Immature natural killer cell (primary cell): ENCODE measurements around the gene CLDN16. TPM values are rescaled to one million over a fixed set of nuclear protein-coding genes. Genes with fewer than 3 reads are reported as not detected.

Experiments
- DNase-seq, 3 donors: peaks; one replicate each; pipeline ENCODE4 v3.0.0; 2022; ENCODE audit warnings: mixed read lengths in 1 of 3
- H3K27ac Mint-ChIP-seq, 6 donors: one replicate each; pipeline ENCODE4 v1.8.0; 2020; ENCODE audit warnings: mixed read lengths in 6 of 6, mild to moderate bottlenecking in 5 of 6, inconsistent platforms in 4 of 6, moderate library complexity in 3 of 6
- H3K27me3 Mint-ChIP-seq, 3 donors: one replicate each; pipeline ENCODE4 v1.8.0; 2020 to 2021; ENCODE audit warnings: low read depth in 3 of 3, mild to moderate bottlenecking in 3 of 3, mixed read lengths in 3 of 3, moderate library complexity in 3 of 3, inconsistent platforms in 1 of 3
- H3K36me3 Mint-ChIP-seq, 3 donors: one replicate each; pipeline ENCODE4 v1.8.0; 2020; ENCODE audit warnings: mixed read lengths in 3 of 3, inconsistent platforms in 2 of 3, mild to moderate bottlenecking in 2 of 3
- H3K4me1 Mint-ChIP-seq, 2 donors: one replicate each; pipeline ENCODE4 v1.8.0; 2020; ENCODE audit warnings: inconsistent platforms in 2 of 2, mild to moderate bottlenecking in 2 of 2, mixed read lengths in 2 of 2, moderate library complexity in 1 of 2
- H3K4me3 Mint-ChIP-seq, 5 donors: one replicate each; pipeline ENCODE4 v1.8.0; 2020; ENCODE audit warnings: mild to moderate bottlenecking in 5 of 5, mixed read lengths in 5 of 5, inconsistent platforms in 3 of 5, moderate library complexity in 3 of 5
- H3K9me3 Mint-ChIP-seq, 6 donors: one replicate each; pipeline ENCODE4 v1.8.0; 2020; ENCODE audit warnings: mild to moderate bottlenecking in 6 of 6, mixed read lengths in 6 of 6, inconsistent platforms in 4 of 6, moderate library complexity in 3 of 6
- polyA plus RNA-seq, 3 donors: library from polyadenylated mRNA; unstranded; fragments of 300-500 nt; fragmentation: Illumina TruSeq; gene quantifications; one replicate each; pipeline ENCODE4 v1.2.3, GENCODE V29; 2021

The CLDN16 gene, protein sequence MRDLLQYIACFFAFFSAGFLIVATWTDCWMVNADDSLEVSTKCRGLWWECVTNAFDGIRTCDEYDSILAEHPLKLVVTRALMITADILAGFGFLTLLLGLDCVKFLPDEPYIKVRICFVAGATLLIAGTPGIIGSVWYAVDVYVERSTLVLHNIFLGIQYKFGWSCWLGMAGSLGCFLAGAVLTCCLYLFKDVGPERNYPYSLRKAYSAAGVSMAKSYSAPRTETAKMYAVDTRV
- not detected for polyA plus RNA-seq

- H3K4me3 Mint-ChIP-seq: no peak within 1 kb of the TSS
- H3K27ac Mint-ChIP-seq: no peak within 1 kb of the TSS
- H3K4me1 Mint-ChIP-seq: no peaks in the 10 kb centered on the region
- H3K36me3 Mint-ChIP-seq: no peaks in the 10 kb centered on the region
- DNase-seq: no peak
- peaks cover 0 to 3% (median 3%) of the 10 kb centered on the region in 3 donors for H3K27me3 Mint-ChIP-seq
- peaks cover 0 to 1% (median 0%) of the 10 kb centered on the region in 6 donors for H3K9me3 Mint-ChIP-seq
These were observed at the start of gene CLDN16 for GRCh38 chr3:190387578-190388213. Gene CLDN16, plus strand, starts transcription at chr3:190388163. Its CDS starts 167 bp downstream, at chr3:190388330.

DNA sequence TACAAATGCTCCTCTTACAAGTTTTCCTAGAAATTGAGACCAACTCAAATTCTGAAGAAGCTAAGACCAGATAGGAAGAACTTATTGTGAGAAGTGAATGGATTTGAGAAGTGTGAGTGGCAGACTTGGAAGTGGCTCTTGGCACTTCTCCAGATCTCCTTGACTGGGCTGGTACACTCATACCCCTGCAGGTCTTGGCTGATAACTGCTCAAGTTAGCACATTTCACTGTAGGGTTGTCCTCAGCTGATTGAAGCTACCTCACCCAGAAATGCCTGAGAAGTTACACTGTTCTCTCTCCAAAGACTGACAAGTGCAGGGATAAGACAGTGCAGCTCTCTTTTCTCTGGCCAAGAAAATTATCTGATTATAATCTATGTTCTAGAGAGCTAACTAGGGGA lies 49.2 kb upstream of the CLDN16 start:
- Mint-ChIP-seq H3K9me3 (peaks cover 0 to 8% (median 0%) of the 10 kb centered on the region in 6 donors), H3K4me1 (no peaks in the 10 kb centered on the region), H3K27ac (no peak overlapping the region), H3K27me3 (peaks cover 0 to 2% (median 0%) of the 10 kb centered on the region in 3 donors), H3K4me3 (no peak overlapping the region), H3K36me3 (no peaks in the 10 kb centered on the region)
- no peak for DNase-seq

- Mint-ChIP-seq H3K27me3 (peaks cover 0 to 2% (median 0%) of the 10 kb centered on the region in 3 donors), H3K27ac (no peak overlapping the region), H3K36me3 (no peaks in the 10 kb centered on the region), H3K4me3 (no peak overlapping the region), H3K4me1 (no peaks in the 10 kb centered on the region), H3K9me3 (peaks cover 0 to 8% (median 0%) of the 10 kb centered on the region in 6 donors)
- no peak for DNase-seq
These were observed 48.8 kb upstream of the CLDN16 start for GRCh38 chr3:190339130-190339529.

DNA sequence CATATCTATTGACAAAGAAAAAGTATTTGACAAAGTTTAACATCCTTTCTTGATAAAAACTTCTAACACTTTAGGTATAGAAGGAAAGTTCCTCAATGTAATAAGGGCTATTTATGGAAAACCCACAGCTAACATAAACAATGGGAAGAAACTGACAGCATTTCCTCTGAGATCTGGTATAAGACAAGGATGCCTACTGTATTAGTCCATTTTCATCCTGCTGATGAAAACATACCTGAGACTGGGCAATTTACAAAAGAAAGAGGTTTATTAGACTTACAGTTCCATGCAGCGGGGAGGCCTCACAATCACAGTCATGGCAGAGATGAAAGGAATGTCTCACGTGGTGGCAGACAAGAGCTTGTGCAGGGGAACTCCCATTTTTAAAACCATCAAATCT lies 47.9 kb upstream of the CLDN16 start:
- Mint-ChIP-seq H3K27me3 (peaks cover 0 to 2% (median 0%) of the 10 kb centered on the region in 3 donors), H3K4me3 (no peak overlapping the region), H3K4me1 (no peaks in the 10 kb centered on the region), H3K27ac (no peak overlapping the region), H3K9me3 (peaks cover 0 to 8% (median 0%) of the 10 kb centered on the region in 6 donors), H3K36me3 (no peaks in the 10 kb centered on the region)
- no peak for DNase-seq

DNA sequence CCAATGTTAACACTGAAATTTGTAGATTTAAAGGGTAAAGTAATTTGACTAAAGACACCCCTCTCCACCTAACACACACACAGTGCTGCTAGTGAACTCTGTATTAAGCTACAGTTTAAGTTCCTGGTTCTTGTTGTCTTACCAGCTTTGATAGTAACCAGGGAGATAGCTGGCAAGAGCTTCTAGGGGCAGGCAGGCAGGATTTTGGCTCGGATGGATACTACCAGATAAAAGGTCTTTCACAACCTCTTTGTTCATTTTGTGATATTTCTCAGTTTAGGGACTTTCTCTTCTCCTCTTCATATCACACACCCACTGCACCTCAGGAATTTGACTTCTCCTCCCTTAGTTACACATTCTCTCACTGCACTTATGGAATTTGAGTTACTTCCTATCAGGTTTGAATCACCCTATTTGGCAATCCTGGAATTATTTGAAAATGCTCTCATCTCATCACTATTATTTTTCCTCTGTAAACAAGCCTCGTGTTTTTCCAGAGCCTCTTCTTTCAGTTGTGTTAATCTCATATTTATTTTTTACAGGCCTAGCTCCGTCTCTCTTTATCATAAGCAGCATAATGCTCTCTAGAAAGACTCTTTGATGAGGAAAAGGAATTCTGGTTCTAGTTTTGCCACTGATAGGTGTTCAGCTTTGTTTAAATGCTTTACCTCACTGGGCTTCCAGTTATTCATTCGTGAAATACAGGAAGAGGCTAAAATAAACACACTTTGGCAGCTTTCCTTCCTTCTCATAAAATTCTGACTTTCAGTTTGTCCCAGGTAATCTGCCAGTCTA lies 42.7 kb upstream of the CLDN16 start:
- no peak for DNase-seq
- Mint-ChIP-seq H3K9me3 (peaks cover 0 to 9% (median 2%) of the 10 kb centered on the region in 6 donors), H3K4me1 (no peaks in the 10 kb centered on the region), H3K4me3 (no peak overlapping the region), H3K27ac (no peak overlapping the region), H3K27me3 (peaks cover 0 to 2% (median 2%) of the 10 kb centered on the region in 3 donors), H3K36me3 (no peaks in the 10 kb centered on the region)

- Mint-ChIP-seq H3K27ac (no peak overlapping the region), H3K36me3 (no peaks in the 10 kb centered on the region), H3K9me3 (peaks cover 0 to 5% (median 2%) of the 10 kb centered on the region in 6 donors), H3K27me3 (peaks cover 0 to 2% (median 2%) of the 10 kb centered on the region in 3 donors), H3K4me1 (no peaks in the 10 kb centered on the region), H3K4me3 (no peak overlapping the region)
- no peak for DNase-seq
These were observed 42.1 kb upstream of the CLDN16 start for GRCh38 chr3:190345878-190346277.

DNA sequence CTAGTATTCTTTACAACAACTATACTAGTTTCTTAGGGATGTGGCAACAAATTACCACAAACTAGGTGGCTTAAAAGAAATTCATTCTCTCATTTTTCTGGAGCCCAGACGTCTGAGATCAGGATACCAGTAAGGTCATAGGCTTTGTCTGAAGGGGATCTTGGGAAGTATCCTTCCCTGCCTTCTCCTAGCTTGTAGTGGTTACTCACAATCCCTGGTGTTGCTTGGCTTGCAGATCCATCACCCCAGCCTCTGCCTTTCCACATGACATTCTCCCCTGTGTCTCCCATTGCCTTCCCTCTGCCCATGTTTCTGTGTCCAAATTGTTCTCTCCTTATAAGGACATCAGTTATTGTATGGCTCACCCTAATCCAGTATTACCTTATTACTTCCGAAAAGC lies 41.4 kb upstream of the CLDN16 start:
- H3K27ac Mint-ChIP-seq: no peak overlapping the region
- H3K4me3 Mint-ChIP-seq: no peak overlapping the region
- peaks cover 0 to 2% (median 2%) of the 10 kb centered on the region in 3 donors for H3K27me3 Mint-ChIP-seq
- no peaks in the 10 kb centered on the region for H3K36me3 Mint-ChIP-seq
- DNase-seq: no peak
- H3K4me1 Mint-ChIP-seq: no peaks in the 10 kb centered on the region
- H3K9me3 Mint-ChIP-seq: peaks cover 0 to 5% (median 2%) of the 10 kb centered on the region in 6 donors

DNA sequence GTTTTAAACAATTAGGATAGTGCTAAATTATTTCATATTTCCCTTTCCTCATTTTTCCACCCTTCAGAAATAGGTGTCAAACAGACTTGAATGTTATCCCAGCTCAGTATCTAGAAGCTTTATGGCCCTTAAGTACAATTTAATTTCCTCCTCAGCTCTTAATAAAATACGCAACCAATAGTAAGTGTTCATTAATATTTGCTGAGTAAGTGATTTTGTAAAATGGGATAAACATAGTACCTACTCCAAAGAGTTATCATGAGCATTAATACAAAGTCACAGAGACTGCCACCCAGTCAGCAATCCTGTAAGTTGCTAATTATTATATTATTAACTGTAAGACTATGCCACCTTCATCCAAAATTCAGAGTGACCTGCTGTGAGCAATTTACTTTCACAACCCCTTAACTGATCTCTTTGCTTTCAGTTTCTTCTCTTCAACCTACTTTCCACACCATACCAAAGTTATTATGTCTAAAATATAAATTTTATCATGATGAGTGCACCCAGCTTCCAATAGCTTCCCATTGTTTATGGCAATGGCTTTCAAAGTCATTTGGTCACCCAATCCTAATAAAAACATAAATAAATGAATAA lies 35.0 kb upstream of the CLDN16 start:
- H3K36me3 Mint-ChIP-seq: no peaks in the 10 kb centered on the region
- H3K4me1 Mint-ChIP-seq: no peaks in the 10 kb centered on the region
- peaks cover 0 to 4% (median 2%) of the 10 kb centered on the region in 6 donors for H3K9me3 Mint-ChIP-seq
- H3K27ac Mint-ChIP-seq: no peak overlapping the region
- no peak for DNase-seq
- H3K27me3 Mint-ChIP-seq: peaks cover 0 to 2% (median 0%) of the 10 kb centered on the region in 3 donors
- H3K4me3 Mint-ChIP-seq: no peak overlapping the region

DNA sequence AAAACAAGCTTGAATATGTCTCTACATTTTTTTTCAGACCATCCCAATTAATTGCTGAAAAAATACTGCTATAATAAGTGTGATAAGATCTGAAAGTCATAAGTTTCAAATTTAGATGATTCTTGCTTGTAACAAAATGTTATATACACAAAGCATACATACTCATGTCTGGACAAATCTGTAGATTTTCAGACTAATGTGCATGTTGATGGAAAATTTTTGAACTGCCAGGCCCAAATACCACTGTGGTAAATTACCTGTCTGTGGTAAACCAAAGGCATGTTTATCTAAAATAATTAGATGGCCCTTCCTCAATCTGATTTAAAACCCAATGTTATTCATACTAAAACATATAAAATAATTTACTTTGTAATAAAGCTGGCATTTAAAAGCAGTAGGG lies 31.7 kb upstream of the CLDN16 start:
- peaks cover 0 to 4% (median 0%) of the 10 kb centered on the region in 6 donors for H3K9me3 Mint-ChIP-seq
- H3K27ac Mint-ChIP-seq: no peak overlapping the region
- no peaks in the 10 kb centered on the region for H3K36me3 Mint-ChIP-seq
- peaks cover 0 to 2% (median 0%) of the 10 kb centered on the region in 3 donors for H3K27me3 Mint-ChIP-seq
- DNase-seq: no peak
- no peak overlapping the region for H3K4me3 Mint-ChIP-seq
- no peaks in the 10 kb centered on the region for H3K4me1 Mint-ChIP-seq

DNA sequence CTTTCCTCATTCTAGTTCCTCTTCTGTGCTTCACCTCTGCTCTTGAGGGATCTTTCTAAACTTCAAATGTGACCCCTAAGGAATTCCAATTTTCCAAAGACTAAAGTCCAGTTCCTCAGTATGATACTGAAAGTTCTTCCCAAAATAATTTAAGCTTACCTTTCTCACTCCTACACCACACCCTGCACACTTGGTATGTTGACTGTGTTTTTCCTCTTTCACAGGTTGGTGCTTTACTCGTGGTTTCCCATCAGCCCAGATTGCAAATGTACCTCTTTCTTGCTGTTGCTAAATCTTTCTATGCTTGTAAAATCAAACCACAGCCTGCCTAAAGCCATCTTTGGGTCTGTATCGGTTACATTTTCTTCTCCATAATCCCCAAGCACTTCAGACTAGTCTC lies 30.5 kb upstream of the CLDN16 start:
- H3K27ac Mint-ChIP-seq: no peak overlapping the region
- no peak overlapping the region for H3K4me3 Mint-ChIP-seq
- peaks cover 0 to 2% (median 0%) of the 10 kb centered on the region in 3 donors for H3K27me3 Mint-ChIP-seq
- no peaks in the 10 kb centered on the region for H3K36me3 Mint-ChIP-seq
- no peaks in the 10 kb centered on the region for H3K4me1 Mint-ChIP-seq
- peaks cover 0 to 4% (median 0%) of the 10 kb centered on the region in 6 donors for H3K9me3 Mint-ChIP-seq
- no peak for DNase-seq

- peaks cover 0 to 4% (median 2%) of the 10 kb centered on the region in 6 donors for H3K9me3 Mint-ChIP-seq
- no peak overlapping the region for H3K27ac Mint-ChIP-seq
- H3K4me3 Mint-ChIP-seq: no peak overlapping the region
- no peaks in the 10 kb centered on the region for H3K36me3 Mint-ChIP-seq
- no peaks in the 10 kb centered on the region for H3K4me1 Mint-ChIP-seq
- no peak for DNase-seq
- peaks cover 0 to 2% (median 2%) of the 10 kb centered on the region in 3 donors for H3K27me3 Mint-ChIP-seq
These were observed 28.1 kb upstream of the CLDN16 start for GRCh38 chr3:190359813-190360212.

- H3K9me3 Mint-ChIP-seq: peaks cover 0 to 8% (median 1%) of the 10 kb centered on the region in 6 donors
- H3K4me3 Mint-ChIP-seq: no peak overlapping the region
- no peaks in the 10 kb centered on the region for H3K4me1 Mint-ChIP-seq
- DNase-seq: no peak
- H3K36me3 Mint-ChIP-seq: no peaks in the 10 kb centered on the region
- no peak overlapping the region for H3K27ac Mint-ChIP-seq
- peaks cover 0 to 4% (median 2%) of the 10 kb centered on the region in 3 donors for H3K27me3 Mint-ChIP-seq
These were observed 27.7 kb upstream of the CLDN16 start for GRCh38 chr3:190360228-190360627.

- no peak for DNase-seq
- no peak overlapping the region for H3K27ac Mint-ChIP-seq
- no peaks in the 10 kb centered on the region for H3K36me3 Mint-ChIP-seq
- H3K27me3 Mint-ChIP-seq: peaks cover 0 to 4% (median 2%) of the 10 kb centered on the region in 3 donors
- H3K9me3 Mint-ChIP-seq: peaks cover 0 to 8% (median under 1%) of the 10 kb centered on the region in 6 donors
- no peaks in the 10 kb centered on the region for H3K4me1 Mint-ChIP-seq
- no peak overlapping the region for H3K4me3 Mint-ChIP-seq
These were observed 26.2 kb upstream of the CLDN16 start for GRCh38 chr3:190361791-190362190.
